Smooth muscle cell (in vitro differentiated cells): ENCODE results near the gene TMEM30B. TPM values are rescaled to one million over a fixed set of nuclear protein-coding genes. Genes with fewer than 3 reads are reported as not detected.

Experiments used
- DNase-seq: peaks from one replicate; lab custom pipeline; 2025; ENCODE audit not compliant: unreplicated experiment; lab: John Stamatoyannopoulos, UW
- H2AFZ ChIP-seq: fragments of 200-600 bp; sonication (generic); 2 replicates; pipeline ENCODE4 v1.6.0; 2016; ENCODE audit warnings: antibody characterized with exemption, low read depth, mild to moderate bottlenecking
- H3F3A ChIP-seq: fragments of 200-600 bp; sonication (generic); 2 replicates; pipeline ENCODE4 v1.6.0; 2017; ENCODE audit warnings: antibody characterized with exemption, low read depth
- H3K27ac ChIP-seq: fragments of 200-600 bp; sonication (generic); 2 replicates; pipeline ENCODE4 v1.5.1; 2016; ENCODE audit warnings: low read depth, mild to moderate bottlenecking
- H3K27me3 ChIP-seq: fragments of 200-600 bp; sonication (generic); 2 replicates; pipeline ENCODE4 v1.6.1; 2016; ENCODE audit warnings: low read depth, mild to moderate bottlenecking
- H3K36me3 ChIP-seq: fragments of 200-600 bp; sonication (generic); 2 replicates; pipeline ENCODE4 v1.5.1; 2016; ENCODE audit warnings: low read depth
- H3K4me1 ChIP-seq: fragments of 200-600 bp; sonication (generic); 2 replicates; pipeline ENCODE4 v1.5.1; 2016; ENCODE audit warnings: low read depth
- H3K4me2 ChIP-seq: fragments of 200-600 bp; sonication (generic); 2 replicates; pipeline ENCODE4 v1.6.0; 2016; ENCODE audit warnings: mild to moderate bottlenecking
- H3K4me3 ChIP-seq: fragments of 200-600 bp; sonication (generic); 2 replicates; pipeline ENCODE4 v1.5.1; 2016; ENCODE audit warnings: mild to moderate bottlenecking
- H3K79me2 ChIP-seq: fragments of 200-600 bp; sonication (generic); 2 replicates; pipeline ENCODE4 v1.6.0; 2016; ENCODE audit warnings: low read depth, mild to moderate bottlenecking
- H3K9ac ChIP-seq: fragments of 200-600 bp; sonication (generic); 2 replicates; pipeline ENCODE4 v1.6.0; 2016; ENCODE audit warnings: low read depth
- H3K9me3 ChIP-seq: fragments of 200-600 bp; sonication (generic); replicated peaks from 2 replicates; pipeline ENCODE4 v1.5.1; 2016; ENCODE audit warnings: low read depth
- H4K20me1 ChIP-seq: fragments of 200-600 bp; sonication (generic); 2 replicates; pipeline ENCODE4 v1.6.0; 2016; ENCODE audit warnings: low read depth
- WGBS: methylation state at CpG from one replicate; pipeline ENCODE4 v1.1.7; 2016; ENCODE audit warnings: low lambda C conversion rate; 5-methylcytosine and 5-hydroxymethylcytosine counted together
- polyA plus RNA-seq: library from polyadenylated mRNA; unstranded; fragments of >200 nt; fragmentation: Nextera tagmentation; extraction: Ambion mirVana; gene quantifications from 2 replicates; pipeline ENCODE4 v1.2.1, GENCODE V29; 2016
- total RNA-seq: library from RNA; depleted of rRNA; stranded (reverse); fragments of >200 nt; gene quantifications from 2 replicates; pipeline ENCODE4 v1.2.3, GENCODE V29; 2014
- TF ChIP-seq, protein P1 (sequence below): fragments of 200-600 bp; sonication (generic); IDR thresholded peaks from 2 replicates; pipeline ENCODE4 v1.5.1; 2017; ENCODE audit warnings: borderline replicate concordance, mild to moderate bottlenecking, antibody characterized with exemption; ENCODE audit not compliant: insufficient read depth, poor library complexity, severe bottlenecking

Gene TMEM30B
- total and polyA plus RNA-seq, 2 experiments from 2014 or later, result 0.16 to 3.1 TPM

DNA sequence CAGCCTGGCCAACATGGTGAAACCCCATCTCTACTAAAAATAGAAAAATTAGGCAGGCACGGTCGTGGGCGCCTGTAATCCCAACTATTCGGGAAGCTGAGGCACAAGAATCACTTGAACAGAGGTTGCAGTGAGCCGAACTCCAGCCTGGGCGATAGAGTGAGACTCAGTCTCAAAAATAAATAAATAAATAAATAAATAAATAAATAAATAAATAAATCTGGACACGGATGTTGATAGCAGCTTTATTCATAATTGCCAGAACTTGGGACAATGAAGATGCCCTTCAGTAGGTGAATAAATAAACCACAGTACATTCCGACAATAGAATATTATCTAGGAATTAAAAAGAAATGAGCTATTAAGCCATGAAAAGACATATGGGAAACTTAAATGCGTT, 31.1 kb downstream of the TMEM30B start:
- WGBS, result 94% methylated on average over 9 of the region's 9 CpGs
- no peaks in the 10 kb centered on the region for H3K79me2 ChIP-seq
- no peaks in the 10 kb centered on the region for H4K20me1 ChIP-seq
- no peak for DNase-seq
- no peaks in the 10 kb centered on the region for H3K9me3 ChIP-seq
- no peaks in the 10 kb centered on the region for H3K36me3 ChIP-seq
- peaks cover 6% of the 10 kb centered on the region for H3K27me3 ChIP-seq
- H3K4me3 ChIP-seq, result no peak overlapping the region
- H2AFZ ChIP-seq, result no peak overlapping the region
- no peak overlapping the region for H3K9ac ChIP-seq
- H3F3A ChIP-seq, result no peaks in the 10 kb centered on the region
- no peak overlapping the region for H3K27ac ChIP-seq
- no peak overlapping the region for H3K4me2 ChIP-seq
- no peaks in the 10 kb centered on the region for H3K4me1 ChIP-seq
- TF ChIP-seq, protein P1, sequence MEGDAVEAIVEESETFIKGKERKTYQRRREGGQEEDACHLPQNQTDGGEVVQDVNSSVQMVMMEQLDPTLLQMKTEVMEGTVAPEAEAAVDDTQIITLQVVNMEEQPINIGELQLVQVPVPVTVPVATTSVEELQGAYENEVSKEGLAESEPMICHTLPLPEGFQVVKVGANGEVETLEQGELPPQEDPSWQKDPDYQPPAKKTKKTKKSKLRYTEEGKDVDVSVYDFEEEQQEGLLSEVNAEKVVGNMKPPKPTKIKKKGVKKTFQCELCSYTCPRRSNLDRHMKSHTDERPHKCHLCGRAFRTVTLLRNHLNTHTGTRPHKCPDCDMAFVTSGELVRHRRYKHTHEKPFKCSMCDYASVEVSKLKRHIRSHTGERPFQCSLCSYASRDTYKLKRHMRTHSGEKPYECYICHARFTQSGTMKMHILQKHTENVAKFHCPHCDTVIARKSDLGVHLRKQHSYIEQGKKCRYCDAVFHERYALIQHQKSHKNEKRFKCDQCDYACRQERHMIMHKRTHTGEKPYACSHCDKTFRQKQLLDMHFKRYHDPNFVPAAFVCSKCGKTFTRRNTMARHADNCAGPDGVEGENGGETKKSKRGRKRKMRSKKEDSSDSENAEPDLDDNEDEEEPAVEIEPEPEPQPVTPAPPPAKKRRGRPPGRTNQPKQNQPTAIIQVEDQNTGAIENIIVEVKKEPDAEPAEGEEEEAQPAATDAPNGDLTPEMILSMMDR, result no peak

DNA sequence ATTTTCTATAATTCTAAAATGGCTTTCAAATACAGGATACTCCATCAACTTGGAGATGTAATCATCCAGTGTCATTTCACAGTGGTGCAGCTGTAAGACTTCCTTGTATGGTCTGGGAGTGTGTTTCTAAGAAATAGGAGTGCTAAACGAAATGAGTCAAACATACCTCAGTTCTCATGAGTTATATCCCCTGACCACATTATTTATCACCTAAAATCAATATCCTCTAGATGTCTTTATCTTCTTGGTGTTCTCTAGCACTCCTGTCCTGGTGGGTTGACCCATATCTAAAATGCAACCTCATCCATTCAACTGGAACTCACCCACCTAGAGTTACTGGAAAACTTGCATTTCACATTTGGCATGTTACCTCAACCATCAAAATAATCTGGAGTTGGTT, 33.2 kb downstream of the TMEM30B start:
- no peak for DNase-seq
- H2AFZ ChIP-seq, result no peak overlapping the region
- H3K9ac ChIP-seq, result no peak overlapping the region
- no peaks in the 10 kb centered on the region for H3K79me2 ChIP-seq
- TF ChIP-seq, protein P1, result no peak
- H3K36me3 ChIP-seq, result no peaks in the 10 kb centered on the region
- no peaks in the 10 kb centered on the region for H3K4me1 ChIP-seq
- H3K4me2 ChIP-seq, result no peak overlapping the region
- no peaks in the 10 kb centered on the region for H4K20me1 ChIP-seq
- no peaks in the 10 kb centered on the region for H3F3A ChIP-seq
- whole genome bisulfite sequencing, result 53% methylated on average over 1 of the region's 1 CpG
- no peak overlapping the region for H3K4me3 ChIP-seq
- H3K9me3 ChIP-seq, result no peaks in the 10 kb centered on the region
- no peaks in the 10 kb centered on the region for H3K27me3 ChIP-seq
- no peak overlapping the region for H3K27ac ChIP-seq

DNA sequence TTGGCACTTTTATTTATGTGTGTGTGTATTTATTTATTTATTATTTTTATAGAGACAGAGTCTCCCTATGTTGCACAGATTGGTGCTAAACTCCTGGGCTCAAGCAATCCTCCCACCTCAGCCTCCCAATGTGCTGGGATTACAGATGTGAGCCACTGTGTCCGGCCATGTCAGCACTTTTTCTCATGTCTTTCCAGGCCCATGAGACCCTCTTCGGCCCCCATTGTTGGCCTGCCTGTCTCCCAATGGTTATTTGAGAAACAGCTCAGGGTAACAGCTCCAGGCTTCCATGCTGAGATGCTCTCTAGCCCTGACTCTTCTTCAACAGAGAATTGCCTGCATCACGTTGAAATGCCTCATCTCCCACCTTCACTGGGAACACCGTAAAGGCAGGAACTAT, 34.4 kb downstream of the TMEM30B start:
- DNase-seq, result no peak
- H3K9ac ChIP-seq, result no peak overlapping the region
- H3K27ac ChIP-seq, result no peak overlapping the region
- H3K9me3 ChIP-seq, result no peaks in the 10 kb centered on the region
- no peak overlapping the region for H3K4me3 ChIP-seq
- 90% methylated on average over 4 of the region's 4 CpGs for WGBS
- no peaks in the 10 kb centered on the region for H3K27me3 ChIP-seq
- no peaks in the 10 kb centered on the region for H3F3A ChIP-seq
- TF ChIP-seq, protein P1, result no peak
- no peaks in the 10 kb centered on the region for H3K4me1 ChIP-seq
- no peak overlapping the region for H2AFZ ChIP-seq
- no peaks in the 10 kb centered on the region for H3K36me3 ChIP-seq
- no peak overlapping the region for H3K4me2 ChIP-seq
- no peaks in the 10 kb centered on the region for H4K20me1 ChIP-seq
- no peaks in the 10 kb centered on the region for H3K79me2 ChIP-seq

DNA sequence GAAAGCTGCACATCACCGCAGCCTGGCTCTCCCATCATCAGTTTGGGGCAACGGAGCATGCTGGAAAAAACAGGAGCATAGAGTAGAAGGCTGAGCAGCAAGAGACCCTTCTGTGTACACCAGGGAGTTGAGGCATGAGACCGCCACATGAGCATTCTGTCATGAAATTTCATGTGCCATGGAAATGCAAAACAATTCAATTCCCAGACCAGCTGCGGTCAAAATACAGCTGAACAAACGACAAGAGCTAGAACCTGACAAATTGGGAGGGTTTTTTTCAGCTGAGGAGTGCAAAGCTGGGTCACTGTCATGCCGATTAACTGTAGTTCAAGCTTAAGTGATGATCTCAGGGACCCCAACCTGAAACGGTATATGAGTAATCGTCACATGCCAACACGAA, 37.1 kb downstream of the TMEM30B start:
- no peak for DNase-seq
- Histone ChIP-seq H3K79me2 (no peaks in the 10 kb centered on the region), H2AFZ (no peak overlapping the region), H3K36me3 (no peaks in the 10 kb centered on the region), H4K20me1 (no peaks in the 10 kb centered on the region), H3K27ac (no peak overlapping the region), H3F3A (no peaks in the 10 kb centered on the region), H3K4me1 (no peaks in the 10 kb centered on the region), H3K4me3 (no peak overlapping the region), H3K9me3 (no peaks in the 10 kb centered on the region), H3K27me3 (no peaks in the 10 kb centered on the region), H3K9ac (no peak overlapping the region), H3K4me2 (no peak overlapping the region)
- TF ChIP-seq, protein P1, result no peak
- WGBS, result 89% methylated on average over 9 of the region's 9 CpGs
